HFF-Myc (cell line): Measurements from ENCODE around the gene CNNM1.

Source experiments
- DNase-seq: peaks from one replicate; pipeline ENCODE4 v3.0.0-alpha.2; 2011; ENCODE audit warnings: low read depth; ENCODE audit errors: extremely low read depth
- H3K4me3 ChIP-seq: replicated peaks from 2 replicates; pipeline ENCODE4 v1.5.1; 2011; ENCODE audit warnings: low read depth, mild to moderate bottlenecking, control low read depth, low read length
- CTCF ChIP-seq: IDR thresholded peaks from 2 replicates; pipeline ENCODE4 v1.5.1; 2012; ENCODE audit warnings: mild to moderate bottlenecking, low read depth, low read length, control low read depth; ENCODE audit errors: missing control alignments

The CNNM1 gene

GRCh38 chr10:99329304-99329553, at the start of gene CNNM1:
TSS of gene CNNM1 (plus strand) at chr10:99329356. CDS start at chr10:99329388, 32 bp downstream.
- peak within 1 kb of the TSS; percentile 71 for H3K4me3 ChIP-seq
- no peak for DNase-seq
- no peak for TF ChIP-seq CTCF

- no peak overlapping the region for H3K4me3 ChIP-seq
- no peak for TF ChIP-seq CTCF
- DNase-seq, result peak; percentile 75
Observed at GRCh38 chr10:99279626-99280111, 49.5 kb upstream of the CNNM1 start.

GRCh38 chr10:99280472-99280871, 48.7 kb upstream of the CNNM1 start:
- H3K4me3 ChIP-seq, result no peak overlapping the region
- DNase-seq, result no peak
- no peak for TF ChIP-seq CTCF

- TF ChIP-seq CTCF, result no peak
- DNase-seq, result no peak
- H3K4me3 ChIP-seq, result no peak overlapping the region
Observed at GRCh38 chr10:99285881-99286280, 43.3 kb upstream of the CNNM1 start.

- no peak for DNase-seq
- no peak for TF ChIP-seq CTCF
- no peak overlapping the region for H3K4me3 ChIP-seq
Observed at GRCh38 chr10:99290306-99290705, 38.9 kb upstream of the CNNM1 start.

- H3K4me3 ChIP-seq, result no peak overlapping the region
- TF ChIP-seq CTCF, result no peak
- DNase-seq, result peak; percentile 63
Observed at GRCh38 chr10:99292159-99292558, 37.0 kb upstream of the CNNM1 start.

- no peak overlapping the region for H3K4me3 ChIP-seq
- TF ChIP-seq CTCF, result no peak
- no peak for DNase-seq
Observed at GRCh38 chr10:99296605-99297004, 32.6 kb upstream of the CNNM1 start.
